Measurements from ENCODE around the gene GMPR2.

DNA sequence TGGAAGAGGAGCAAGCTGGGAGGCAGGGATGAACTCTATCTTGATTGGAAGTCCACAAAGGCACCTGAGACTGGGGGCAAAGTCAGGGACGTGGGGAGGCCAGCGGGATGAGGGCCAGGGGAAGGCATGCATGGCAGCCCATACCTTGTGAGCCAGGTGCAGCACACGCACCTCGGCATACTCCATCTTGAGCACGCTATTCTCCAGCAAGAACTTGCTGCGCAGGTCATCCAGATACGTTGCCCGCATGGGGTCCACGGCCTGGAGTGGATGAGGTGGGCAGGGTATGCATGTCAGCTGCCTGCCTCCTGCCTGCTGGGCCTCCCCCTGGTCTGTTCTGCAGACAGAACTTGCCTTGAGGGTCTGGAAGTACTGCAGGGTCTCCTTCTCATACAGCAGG, 34.8 kb downstream of the GMPR2 start:
- TF ChIP-seq, protein P1, sequence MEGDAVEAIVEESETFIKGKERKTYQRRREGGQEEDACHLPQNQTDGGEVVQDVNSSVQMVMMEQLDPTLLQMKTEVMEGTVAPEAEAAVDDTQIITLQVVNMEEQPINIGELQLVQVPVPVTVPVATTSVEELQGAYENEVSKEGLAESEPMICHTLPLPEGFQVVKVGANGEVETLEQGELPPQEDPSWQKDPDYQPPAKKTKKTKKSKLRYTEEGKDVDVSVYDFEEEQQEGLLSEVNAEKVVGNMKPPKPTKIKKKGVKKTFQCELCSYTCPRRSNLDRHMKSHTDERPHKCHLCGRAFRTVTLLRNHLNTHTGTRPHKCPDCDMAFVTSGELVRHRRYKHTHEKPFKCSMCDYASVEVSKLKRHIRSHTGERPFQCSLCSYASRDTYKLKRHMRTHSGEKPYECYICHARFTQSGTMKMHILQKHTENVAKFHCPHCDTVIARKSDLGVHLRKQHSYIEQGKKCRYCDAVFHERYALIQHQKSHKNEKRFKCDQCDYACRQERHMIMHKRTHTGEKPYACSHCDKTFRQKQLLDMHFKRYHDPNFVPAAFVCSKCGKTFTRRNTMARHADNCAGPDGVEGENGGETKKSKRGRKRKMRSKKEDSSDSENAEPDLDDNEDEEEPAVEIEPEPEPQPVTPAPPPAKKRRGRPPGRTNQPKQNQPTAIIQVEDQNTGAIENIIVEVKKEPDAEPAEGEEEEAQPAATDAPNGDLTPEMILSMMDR (IDR thresholded peaks at IDR 0.05), result no peak
- no peak for TF ChIP-seq POLR2A (IDR thresholded peaks at IDR 0.05)

Measured in breast epithelium (tissue), 3 donors.